RWPE1 (cell line): ENCODE measurements around the gene PAXX.

Experiments
- CTCF ChIA-PET: fragments of 350-600 bp; sonication (Branson Sonifier 250); formaldehyde crosslinking; extraction: SDS; loops from one replicate; lab custom pipeline; 2021; lab: Yijun Ruan, JAX
- POLR2A ChIA-PET: fragments of 400-600 bp; formaldehyde crosslinking; extraction: SDS; loops from one replicate; lab custom pipeline; 2020; ENCODE audit warnings: antibody characterized with exemption; ENCODE audit not compliant: low non-redundant PET; lab: Yijun Ruan, JAX
- DNase-seq: peaks from one replicate; pipeline ENCODE4 v3.0.0; 2012; ENCODE audit warnings: low spot score
- H3K27ac ChIP-seq: fragments of 450-650 bp; 2 replicates; pipeline ENCODE4 v1.5.1; 2017
- CTCF ChIP-seq: fragments of 450-650 bp; conservative IDR thresholded peaks from 2 replicates; pipeline ENCODE4 v1.5.1; 2017; ENCODE audit warnings: low read depth, mild to moderate bottlenecking

PAXX gene

GRCh38 chr9:136965771-136966484 is 26.3 kb upstream of the PAXX start:
- ChIA-PET CTCF (interaction anchor here (0.6 to 1.0 kb wide), 3 partner anchors 9 to 478 kb away, joined by 3 to 4 read pairs (median 3); no protein-coding TSS in a partner anchor), POLR2A (no interaction called here)
- no peak for DNase-seq
- no peak overlapping the region for H3K27ac ChIP-seq
- TF ChIP-seq CTCF, result no peak

- peak overlapping the region; percentile 7; the same call in 1 of the 2 replicates for H3K27ac ChIP-seq
- ChIA-PET CTCF (interaction anchor here (0.6 kb wide), 1 partner anchor 483 kb away, joined by 5 read pairs; no protein-coding TSS in a partner anchor), POLR2A (no interaction called here)
- no peak for TF ChIP-seq CTCF
- DNase-seq, result no peak
Measured at GRCh38 chr9:136968333-136969127, 23.7 kb upstream of the PAXX start.

GRCh38 chr9:136969150-136969549 is 23.1 kb upstream of the PAXX start:
- DNase-seq, result no peak
- 0 out of 2 replicates have a peak overlapping the region, but pooled peaks have one; percentile 7 for H3K27ac ChIP-seq
- POLR2A ChIA-PET, result no interaction called here
- TF ChIP-seq CTCF, result no peak
- CTCF ChIA-PET, result interaction anchor here (0.7 kb wide), 1 partner anchor 19 kb away, joined by 3 read pairs; no protein-coding TSS in a partner anchor

GRCh38 chr9:136969774-136970173 is 22.4 kb upstream of the PAXX start:
- CTCF ChIA-PET, result interaction anchor here (0.6 to 0.7 kb wide), 2 partner anchors 19 kb away, joined by 3 read pairs; no protein-coding TSS in a partner anchor
- POLR2A ChIA-PET, result interaction anchor here (0.7 kb wide), 1 partner anchor 22 kb away, joined by 3 read pairs; no protein-coding TSS in a partner anchor
- H3K27ac ChIP-seq, result no peak overlapping the region
- TF ChIP-seq CTCF, result no peak
- DNase-seq, result no peak

- ChIA-PET POLR2A (interaction anchor here (0.7 kb wide), 1 partner anchor 23 kb away, joined by 3 read pairs; no protein-coding TSS in a partner anchor), CTCF (interaction anchor here (0.7 kb wide), 1 partner anchor 120 kb away, joined by 4 read pairs; no protein-coding TSS in a partner anchor)
- no peak for DNase-seq
- H3K27ac ChIP-seq, result no peak overlapping the region
- TF ChIP-seq CTCF, result no peak
Measured at GRCh38 chr9:136970361-136970760, 21.9 kb upstream of the PAXX start.

- ChIA-PET CTCF (interaction anchor here (0.5 to 1.3 kb wide), 2 partner anchors 57 to 265 kb away, joined by 3 to 4 read pairs; no protein-coding TSS in a partner anchor), POLR2A (no interaction called here)
- no peak for DNase-seq
- no peak for TF ChIP-seq CTCF
- no peak overlapping the region; the same call in 1 of the 2 replicates for H3K27ac ChIP-seq
Measured at GRCh38 chr9:136971746-136972145, 20.5 kb upstream of the PAXX start.
